Fibroblast of pulmonary artery (primary cell): Measurements from ENCODE around the gene PRPS2.

ENCODE experiments used
- DNase-seq: peaks from one replicate; pipeline ENCODE4 v3.0.0-alpha.2; 2010; ENCODE audit warnings: low read depth
- H3K4me3 ChIP-seq: replicated peaks from 2 replicates; pipeline ENCODE4 v1.5.1; 2011; ENCODE audit warnings: low read depth, mild to moderate bottlenecking, control low read depth, low read length, moderate library complexity
- TF ChIP-seq, protein P1 (sequence below): IDR thresholded peaks from 2 replicates; pipeline ENCODE4 v1.5.1; 2011; ENCODE audit warnings: mild to moderate bottlenecking, control low read depth, low read length, inconsistent platforms; ENCODE audit errors: missing control alignments

The PRPS2 gene

DNA sequence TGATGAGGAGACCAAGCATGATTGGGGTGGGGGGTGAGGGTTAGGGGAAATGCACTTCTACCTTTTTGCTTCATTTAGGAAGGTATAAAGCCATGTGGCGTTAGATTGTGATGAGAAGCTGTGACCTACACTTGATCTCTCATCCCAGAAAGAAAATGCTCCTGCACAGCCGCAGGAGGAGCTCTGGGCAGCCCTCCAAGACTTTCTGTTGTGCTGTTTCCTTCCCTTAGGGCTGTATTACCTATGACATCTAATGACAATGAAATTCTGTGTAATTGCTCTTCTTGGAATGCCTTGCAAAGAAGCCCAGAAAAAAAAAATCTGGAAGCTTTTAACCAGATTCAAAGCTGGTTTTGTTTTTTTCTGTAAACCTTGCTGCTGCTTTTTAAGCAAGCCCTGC lies 13.4 kb downstream of the PRPS2 start:
- H3K4me3 ChIP-seq: no peak overlapping the region
- TF ChIP-seq, protein P1, sequence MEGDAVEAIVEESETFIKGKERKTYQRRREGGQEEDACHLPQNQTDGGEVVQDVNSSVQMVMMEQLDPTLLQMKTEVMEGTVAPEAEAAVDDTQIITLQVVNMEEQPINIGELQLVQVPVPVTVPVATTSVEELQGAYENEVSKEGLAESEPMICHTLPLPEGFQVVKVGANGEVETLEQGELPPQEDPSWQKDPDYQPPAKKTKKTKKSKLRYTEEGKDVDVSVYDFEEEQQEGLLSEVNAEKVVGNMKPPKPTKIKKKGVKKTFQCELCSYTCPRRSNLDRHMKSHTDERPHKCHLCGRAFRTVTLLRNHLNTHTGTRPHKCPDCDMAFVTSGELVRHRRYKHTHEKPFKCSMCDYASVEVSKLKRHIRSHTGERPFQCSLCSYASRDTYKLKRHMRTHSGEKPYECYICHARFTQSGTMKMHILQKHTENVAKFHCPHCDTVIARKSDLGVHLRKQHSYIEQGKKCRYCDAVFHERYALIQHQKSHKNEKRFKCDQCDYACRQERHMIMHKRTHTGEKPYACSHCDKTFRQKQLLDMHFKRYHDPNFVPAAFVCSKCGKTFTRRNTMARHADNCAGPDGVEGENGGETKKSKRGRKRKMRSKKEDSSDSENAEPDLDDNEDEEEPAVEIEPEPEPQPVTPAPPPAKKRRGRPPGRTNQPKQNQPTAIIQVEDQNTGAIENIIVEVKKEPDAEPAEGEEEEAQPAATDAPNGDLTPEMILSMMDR: no peak
- DNase-seq: no peak

DNA sequence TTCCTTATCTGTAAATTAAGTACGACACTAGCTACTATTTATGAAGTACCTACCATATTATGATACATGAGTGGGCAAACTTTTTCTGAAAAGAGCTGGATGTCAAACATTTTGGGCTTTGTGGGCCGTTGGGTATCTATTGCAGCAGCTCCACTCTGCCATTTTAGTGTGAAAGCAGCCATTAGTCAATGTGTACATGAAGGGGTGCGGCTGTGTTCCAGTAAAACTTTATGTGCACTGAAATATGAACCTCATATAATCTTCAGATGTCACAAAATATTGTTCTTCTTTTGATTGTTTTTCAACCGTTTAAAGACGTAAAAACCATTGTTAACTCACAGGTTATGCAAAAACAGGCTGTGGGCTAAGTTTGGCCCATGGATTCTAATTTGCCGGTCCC lies 14.1 kb downstream of the PRPS2 start:
- DNase-seq: no peak
- no peak overlapping the region for H3K4me3 ChIP-seq
- TF ChIP-seq, protein P1: no peak

DNA sequence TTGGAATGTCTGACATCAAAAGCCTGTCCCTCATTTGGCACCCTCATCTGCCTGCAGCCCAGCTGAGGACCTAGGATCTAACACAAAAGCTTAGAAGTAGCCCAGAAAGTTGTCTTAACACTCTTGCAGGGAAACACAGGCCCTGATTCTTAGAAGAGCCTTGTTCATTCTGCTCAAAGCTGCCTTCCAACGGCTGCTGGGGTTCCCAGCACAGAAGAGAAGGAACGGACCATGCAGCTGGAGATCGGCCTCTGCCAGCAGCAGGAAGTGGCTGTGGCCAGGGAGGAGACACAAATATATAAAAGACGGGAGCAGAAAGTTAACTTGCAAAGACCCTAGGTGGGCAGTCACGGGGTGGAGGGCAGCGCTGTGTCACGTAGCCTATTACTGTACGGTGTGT lies 20.4 kb downstream of the PRPS2 start:
- no peak overlapping the region for H3K4me3 ChIP-seq
- TF ChIP-seq, protein P1: no peak
- DNase-seq: no peak

DNA sequence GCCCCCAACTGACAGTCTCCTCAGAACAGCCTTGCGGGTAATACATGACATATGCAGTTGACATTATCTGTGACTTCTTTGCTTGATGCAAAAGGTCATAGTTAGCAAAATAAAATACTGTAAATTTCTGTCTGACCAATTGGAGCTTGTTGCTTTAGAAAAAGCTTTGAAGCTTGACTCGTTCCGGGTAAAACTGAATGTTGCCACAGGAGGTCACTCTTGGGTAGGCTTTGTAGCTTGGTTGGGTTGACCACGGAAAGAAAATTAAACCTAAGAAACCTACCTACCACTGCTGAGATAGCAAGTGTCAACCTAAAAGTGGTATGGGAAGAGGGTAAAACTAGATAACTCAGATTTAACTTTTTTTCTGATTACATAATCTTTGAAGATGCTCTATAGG lies 23.2 kb downstream of the PRPS2 start:
- H3K4me3 ChIP-seq: no peak overlapping the region
- DNase-seq: peak; percentile 71
- TF ChIP-seq, protein P1: peak; percentile 53

DNA sequence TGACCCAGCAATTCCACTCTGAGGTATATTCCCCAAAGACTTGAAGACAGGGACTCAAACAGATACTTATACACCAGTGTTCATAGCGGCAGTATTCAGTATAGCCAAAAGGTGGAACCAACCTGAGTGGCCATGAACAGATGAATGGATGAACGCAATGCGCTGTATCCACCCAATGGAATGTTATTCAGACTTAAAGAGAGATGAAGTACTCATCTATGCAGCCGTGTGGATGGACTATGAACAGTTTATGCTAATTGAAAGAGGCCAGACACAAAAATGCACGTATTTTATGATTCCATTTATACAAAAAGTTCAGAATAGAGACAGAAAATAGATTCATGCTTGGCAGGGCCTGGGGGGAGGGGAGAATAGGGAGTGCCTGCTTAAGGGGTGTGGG lies 26.3 kb downstream of the PRPS2 start:
- H3K4me3 ChIP-seq: no peak overlapping the region
- no peak for DNase-seq
- TF ChIP-seq, protein P1: no peak

DNA sequence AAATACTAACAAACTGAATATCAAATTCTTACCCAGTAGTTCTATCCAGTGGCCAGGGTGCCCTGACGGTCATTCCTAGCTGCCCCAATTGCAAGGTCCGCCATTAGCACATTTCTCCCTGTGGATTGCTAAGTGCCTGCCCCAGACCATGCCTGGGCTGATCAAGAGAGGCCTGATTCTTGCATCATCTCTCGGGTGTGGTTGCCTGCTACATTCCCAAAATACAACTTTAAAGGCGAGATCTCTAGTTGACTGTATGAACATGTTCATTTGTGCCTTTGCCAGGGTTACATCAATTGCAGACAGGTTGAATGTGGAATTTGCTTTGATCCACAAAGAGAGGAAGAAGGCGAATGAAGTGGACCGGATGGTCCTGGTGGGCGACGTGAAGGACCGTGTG lies 28.0 kb downstream of the PRPS2 start:
- H3K4me3 ChIP-seq: no peak overlapping the region
- no peak for DNase-seq
- TF ChIP-seq, protein P1: no peak

DNA sequence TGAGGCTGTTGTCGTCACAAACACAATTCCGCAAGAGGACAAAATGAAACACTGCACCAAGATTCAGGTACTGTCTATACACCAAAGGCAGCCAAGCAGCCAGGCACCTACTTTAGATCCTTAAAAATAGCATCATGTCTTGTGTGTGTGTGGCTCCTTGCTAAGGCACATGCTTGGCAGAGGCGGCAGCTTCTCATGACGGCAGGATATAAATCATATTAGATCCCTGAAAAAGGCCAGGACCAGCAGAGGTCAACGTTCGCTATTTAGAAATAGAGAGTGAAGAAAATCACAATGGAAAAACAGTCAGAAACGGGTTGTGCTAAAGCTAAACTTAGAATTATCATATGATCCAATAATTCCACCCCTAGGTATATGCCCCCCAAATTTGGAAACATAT lies 29.5 kb downstream of the PRPS2 start:
- DNase-seq: no peak
- no peak overlapping the region for H3K4me3 ChIP-seq
- TF ChIP-seq, protein P1: no peak
